ENCODE measurements around the gene KRT20.

The KRT20 gene

GRCh38 chr17:40849723-40850122 lies 35.3 kb downstream of the KRT20 start:
- no peak for DNase-seq

- DNase-seq: no peak
Measured at GRCh38 chr17:40848583-40849235, 36.3 kb downstream of the KRT20 start.

DNA sequence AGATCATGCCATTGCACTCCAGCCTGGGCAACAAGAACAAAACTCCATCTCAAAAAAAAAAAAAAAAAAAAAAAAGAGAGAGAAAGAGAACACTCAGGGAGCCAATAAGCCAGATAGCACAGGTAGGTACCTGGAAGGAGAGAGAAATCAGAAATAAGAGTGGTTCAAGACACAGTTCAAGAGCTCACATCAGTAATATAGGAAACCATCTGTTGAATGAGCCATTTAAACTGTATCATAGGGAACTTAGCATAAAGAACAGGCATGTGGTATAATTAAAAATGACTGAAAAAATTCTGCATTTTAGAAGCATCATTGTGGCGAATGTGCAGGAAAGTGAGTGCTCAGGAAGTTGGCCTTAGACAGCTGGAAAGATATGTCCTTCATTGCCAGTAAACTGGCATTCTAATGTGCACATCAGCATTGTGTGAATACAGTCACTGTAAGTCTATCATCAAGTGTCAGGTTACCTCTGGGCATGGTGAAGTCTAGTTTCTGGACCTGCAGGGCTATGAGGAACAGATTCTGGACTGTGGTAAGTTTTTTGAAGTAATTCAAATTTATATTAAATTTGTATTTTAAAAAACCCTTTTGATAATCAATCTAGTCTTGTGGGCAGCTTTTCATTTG lies 38.4 kb downstream of the KRT20 start:
- DNase-seq: no peak

- no peak for DNase-seq
Measured at GRCh38 chr17:40844671-40845107, 40.4 kb downstream of the KRT20 start.

DNA sequence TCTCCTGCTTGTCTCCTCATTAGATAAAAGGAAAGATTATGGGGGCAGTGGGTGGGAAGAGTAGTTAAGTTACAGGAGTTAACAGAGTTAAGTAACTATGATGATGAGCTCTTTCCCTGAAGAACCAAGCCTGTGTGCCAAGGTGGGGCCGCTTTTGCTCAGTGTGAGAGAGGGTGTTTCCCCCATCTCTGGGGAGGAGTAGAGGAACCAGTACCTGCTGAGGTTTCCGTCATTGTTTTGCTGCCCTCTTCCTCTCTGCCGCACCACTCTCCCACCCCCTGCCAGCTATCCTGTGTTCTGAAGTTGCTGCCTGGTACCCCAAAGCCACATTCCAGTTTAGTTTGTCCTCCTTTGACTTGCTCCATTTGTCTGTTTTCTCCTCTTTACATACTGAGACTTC lies 41.8 kb downstream of the KRT20 start:
- no peak for DNase-seq

DNA sequence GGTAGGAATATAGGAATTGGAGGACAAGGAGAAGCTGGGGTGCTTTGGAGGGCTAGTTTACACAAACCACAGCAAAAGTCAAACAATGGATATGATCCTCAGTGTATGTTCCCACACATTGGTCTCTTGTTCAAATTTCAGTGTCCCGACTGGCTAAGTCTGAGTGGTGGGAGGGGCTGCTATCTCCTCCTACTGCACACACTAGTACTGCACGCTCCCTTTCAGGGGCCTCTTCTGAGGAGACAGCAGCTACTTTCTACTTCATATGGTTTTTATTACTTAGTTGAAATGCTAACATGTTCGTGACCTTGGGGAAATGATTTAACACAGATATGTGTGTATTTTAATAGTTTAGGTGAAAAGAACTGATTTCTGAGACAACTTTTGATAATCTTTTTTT lies 43.8 kb downstream of the KRT20 start:
- DNase-seq: no peak

DNA sequence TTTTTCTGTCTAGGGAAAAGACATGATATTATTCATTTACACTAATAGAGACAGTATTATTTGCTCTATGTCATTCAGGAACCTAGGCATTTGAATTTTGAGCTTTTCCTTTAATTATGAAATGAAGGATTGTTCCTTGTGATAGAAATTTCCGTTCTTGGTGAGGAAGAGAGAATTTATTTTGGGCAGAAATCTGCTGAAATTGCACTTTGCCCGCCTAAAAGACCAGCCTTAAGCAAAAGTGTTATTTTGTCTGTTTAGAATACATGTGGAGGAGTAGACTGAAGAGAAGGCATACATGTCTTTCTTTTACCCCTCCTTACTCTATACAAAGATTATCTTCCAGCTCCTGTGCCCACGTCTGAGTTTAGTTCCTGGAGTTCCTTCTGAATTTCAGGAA lies 45.8 kb downstream of the KRT20 start:
- no peak for DNase-seq

DNA sequence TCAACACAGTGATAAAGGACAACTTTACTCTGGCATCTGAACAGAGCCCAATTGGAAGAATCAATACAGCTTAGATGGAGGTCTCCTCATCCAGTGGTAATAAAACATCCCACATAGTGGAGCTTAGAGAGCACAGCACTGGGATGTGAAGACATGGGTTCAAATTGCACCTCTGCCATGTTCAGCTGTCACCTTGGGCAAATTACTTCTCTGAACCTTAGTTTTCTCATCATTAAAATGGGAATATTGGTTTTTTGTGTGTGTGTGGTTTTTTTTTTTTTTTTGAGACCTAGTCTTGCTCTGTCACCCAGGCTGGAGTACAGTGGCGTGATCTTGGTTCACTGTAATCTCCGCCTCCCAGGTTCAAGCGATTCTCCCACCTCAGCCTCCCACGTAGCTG lies 49.0 kb downstream of the KRT20 start:
- DNase-seq: no peak

GRCh38 chr17:40833882-40834281 lies 51.2 kb downstream of the KRT20 start:
- no peak for DNase-seq

GRCh38 chr17:40832840-40833239 lies 52.2 kb downstream of the KRT20 start:
- DNase-seq: no peak

GRCh38 chr17:40830085-40830776 lies 54.8 kb downstream of the KRT20 start:
- DNase-seq: no peak

DNA sequence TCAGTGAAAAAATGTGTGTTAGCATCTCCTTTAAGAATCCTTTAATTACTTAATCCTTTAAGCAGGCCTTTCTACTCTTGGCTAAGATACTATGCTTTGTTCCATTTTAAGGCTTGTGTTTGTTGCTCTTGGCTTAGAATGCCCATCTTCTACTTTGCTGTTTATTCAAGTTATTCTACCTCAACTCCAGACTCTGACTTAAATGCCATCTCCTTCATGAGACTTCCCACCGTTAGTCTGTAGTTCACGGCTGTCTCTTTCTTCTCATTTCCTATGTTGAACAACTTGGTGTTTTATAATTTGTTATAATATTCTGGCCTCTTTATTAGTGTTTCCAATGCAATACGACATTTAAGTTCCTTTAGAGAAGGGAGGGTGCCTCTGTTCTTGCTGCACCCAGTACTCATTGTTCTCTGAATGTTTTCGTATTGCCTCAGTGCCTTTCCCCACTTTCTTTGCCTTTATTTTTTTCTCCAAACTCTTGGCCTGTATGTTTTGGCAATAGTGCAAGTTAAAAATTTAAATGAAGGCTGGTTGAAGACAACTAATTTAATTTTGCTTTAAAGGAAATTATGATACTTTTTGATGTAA lies 56.5 kb downstream of the KRT20 start:
- no peak for DNase-seq

GRCh38 chr17:40827746-40828453 lies 57.1 kb downstream of the KRT20 start:
- DNase-seq: no peak

Measured in NCI-H345 (cell line).